Fibroblast of peridontal ligament (primary cell): ENCODE results near the gene CRMP1.
"Not testable (repeated sequence)": the region's sequence is repeated elsewhere in the genome, so short reads cannot be mapped to it uniquely, and the experiment has no call there.

Experiments used
- DNase-seq: peaks from one replicate; pipeline ENCODE4 v3.0.0-alpha.2; 2010; ENCODE audit errors: extremely low read depth

CRMP1 gene

DNA sequence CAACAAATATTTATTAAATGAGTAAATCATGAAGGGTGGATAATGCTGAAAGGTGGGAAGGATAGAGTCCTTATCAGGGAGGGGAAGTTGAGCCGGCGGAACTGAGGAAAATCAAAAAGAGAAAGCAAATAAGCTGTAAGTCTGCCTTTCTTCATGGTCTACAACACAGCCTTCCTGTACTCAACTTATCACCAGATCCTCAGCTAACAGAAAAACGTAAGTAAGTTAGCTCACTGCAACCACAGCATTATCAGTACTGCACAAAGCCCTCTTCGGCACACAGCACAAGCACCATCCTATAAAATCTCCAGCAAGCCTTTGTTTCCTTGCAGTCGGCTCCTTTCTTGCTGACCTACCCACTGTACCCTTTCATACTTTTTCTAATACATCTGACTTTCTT lies 70.3 kb downstream of the CRMP1 start:
- no peak for DNase-seq

DNA sequence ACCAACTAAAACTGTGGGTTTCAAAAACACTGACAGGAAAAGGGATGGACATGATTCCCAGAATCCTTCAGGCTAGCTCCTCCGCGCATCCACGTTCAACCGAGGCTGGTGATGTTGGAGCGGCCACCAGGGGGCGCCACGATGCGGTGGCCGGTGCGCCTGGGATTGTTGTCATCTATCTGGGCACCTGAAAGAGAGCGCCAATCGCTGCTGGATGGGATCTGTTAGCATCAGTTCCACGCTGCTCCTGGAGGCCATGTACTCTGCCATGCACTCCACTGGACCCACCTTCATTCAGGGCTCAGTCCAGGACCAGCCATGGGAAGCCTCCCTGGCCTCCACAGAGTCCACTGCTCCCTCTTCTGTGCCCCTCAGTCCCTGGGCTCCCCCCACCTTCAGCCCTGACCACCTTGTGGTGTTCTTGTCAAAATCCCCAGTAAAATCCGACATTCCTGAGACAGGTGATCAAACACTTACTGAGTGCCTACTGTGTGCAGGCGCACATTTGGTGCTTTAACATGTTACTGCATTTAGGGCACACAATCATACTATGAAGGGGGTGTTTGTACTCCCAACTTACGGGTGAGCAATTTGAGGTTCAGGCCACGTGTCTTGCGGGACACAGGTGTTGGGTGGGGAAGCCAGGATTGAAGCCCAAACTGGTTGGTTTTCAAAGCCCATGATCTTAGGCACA lies 71.1 kb downstream of the CRMP1 start:
- no peak for DNase-seq

GRCh38 chr4:5816851-5817375 lies 76.0 kb downstream of the CRMP1 start:
- DNase-seq: no peak

DNA sequence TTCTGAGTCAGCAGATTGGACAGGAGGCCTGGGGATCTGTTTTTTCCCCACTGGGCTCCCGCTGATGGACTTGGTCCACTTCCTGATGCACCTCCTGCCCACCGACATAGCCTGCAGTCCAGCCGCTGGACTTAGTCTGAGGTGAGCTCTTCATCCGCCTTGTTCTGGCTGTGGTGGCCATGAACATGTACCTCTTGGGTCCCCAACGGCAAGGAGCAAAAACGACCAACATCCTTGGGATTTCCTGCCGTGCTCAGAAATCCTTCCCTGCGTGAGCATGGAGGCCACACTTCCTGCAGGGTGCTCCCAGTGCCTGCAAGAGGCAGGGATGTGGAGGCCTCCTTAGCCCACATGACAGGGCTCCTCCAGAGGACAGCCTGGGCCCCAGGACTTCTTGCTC lies 76.8 kb downstream of the CRMP1 start:
- no peak for DNase-seq

- no peak for DNase-seq
Measured at GRCh38 chr4:5815641-5816040, 77.2 kb downstream of the CRMP1 start.

- DNase-seq: no peak
Measured at GRCh38 chr4:5814421-5814820, 78.5 kb downstream of the CRMP1 start.

DNA sequence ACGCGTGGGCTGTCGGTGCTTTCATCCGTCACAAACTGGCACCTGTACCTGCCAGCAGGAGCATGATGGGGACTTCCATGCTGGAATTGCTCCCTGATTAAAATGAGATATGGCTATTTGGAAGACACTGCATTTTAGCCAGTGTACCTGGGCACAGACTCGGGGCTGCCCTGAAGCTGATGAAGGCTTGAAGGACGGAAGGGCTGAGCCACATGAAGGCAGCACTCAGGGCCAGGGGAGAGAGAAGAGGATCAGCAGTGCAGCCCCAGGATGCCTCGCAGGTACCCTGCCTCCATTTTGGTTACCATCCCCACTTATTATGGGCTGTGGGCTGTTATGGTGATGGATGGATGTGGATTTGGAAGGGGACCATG lies 79.0 kb downstream of the CRMP1 start:
- no peak for DNase-seq

GRCh38 chr4:5812506-5813229 lies 80.2 kb downstream of the CRMP1 start:
- peak; percentile 84 for DNase-seq

DNA sequence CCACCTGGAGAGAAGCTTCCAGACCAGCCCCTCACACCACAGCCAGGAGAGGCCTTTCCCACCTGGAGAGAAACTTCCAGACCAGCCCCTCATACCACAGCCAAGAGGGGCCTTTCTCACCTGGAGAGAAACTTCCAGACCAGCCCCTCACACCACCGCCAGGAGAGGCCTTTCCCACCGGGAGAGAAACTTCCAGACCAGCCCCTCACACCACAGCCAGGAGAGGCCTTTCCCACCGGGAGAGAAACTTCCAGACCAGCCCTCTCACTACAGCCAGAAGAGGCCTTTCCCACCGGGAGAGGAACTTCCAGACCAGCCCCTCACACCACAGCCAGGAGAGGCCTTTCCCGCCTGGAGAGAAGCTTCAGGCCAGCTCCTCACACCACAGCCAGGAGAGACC lies 80.8 kb downstream of the CRMP1 start:
- DNase-seq: not testable (repeated sequence)

DNA sequence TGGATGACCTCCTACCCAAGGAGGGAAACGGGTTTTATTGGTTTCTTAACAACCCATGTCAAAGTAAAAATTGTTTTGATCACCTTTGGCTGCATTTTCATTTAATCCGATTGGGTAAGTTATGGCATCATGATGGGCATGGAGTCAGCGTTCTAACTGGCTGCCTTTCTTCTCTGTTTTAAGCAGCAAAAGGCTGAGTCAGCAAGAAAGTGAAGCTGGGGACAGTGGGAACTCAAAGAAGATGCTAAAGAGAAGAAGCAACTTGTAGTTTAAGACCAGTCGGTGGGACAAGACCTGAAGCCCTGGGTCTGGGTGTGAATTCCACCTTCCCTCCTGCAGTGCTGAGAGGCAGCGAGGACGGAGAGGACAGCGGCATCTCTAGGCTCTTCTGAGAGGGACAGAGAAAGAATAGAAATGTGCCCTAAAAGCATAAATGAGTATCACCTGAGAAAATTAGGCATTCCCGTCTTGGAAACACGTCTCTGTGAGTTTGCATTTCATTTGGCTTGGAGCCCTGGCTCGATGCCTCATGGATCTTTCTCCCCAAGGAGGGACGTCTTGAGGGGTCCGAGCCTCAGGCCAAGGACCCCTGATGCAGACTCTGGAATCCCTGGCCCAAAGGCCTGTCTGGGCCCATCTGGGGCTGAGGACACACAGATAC lies 82.0 kb downstream of the CRMP1 start:
- no peak for DNase-seq

GRCh38 chr4:5810151-5810550 lies 82.7 kb downstream of the CRMP1 start:
- no peak for DNase-seq

- DNase-seq: no peak
Measured at GRCh38 chr4:5809216-5809776, 83.6 kb downstream of the CRMP1 start.

DNA sequence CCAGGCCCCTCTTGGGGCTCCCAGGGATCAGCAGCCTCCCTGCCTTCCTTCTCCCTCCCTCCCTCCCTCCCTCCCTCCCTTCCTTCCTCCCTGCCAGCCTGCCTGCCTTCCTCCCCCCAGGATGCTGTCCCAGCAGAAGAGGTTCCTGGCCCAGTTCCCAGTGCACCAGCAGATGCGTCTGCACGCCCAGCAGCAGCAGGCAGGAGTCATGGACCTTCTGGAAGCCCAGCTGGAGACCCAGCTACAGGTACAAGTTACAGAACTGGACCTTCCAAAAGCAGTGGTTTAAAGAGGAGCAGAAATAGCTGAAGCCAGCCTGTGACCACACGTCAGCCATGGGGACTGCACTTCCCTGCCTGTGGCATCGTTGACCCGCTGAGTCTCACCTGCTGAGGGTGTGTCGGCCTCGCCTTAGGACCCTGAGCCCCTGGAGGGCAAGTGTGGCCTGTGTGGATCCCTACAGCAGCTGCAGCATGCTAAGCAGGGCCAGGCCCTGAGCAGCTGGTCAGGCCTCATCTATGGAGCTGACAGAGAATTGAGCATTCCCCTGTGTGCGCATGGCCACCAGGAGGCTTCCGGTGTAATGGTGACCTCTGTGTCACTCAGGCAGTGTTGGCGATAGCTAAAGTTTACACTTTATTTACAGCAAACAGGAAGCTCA lies 84.7 kb downstream of the CRMP1 start:
- DNase-seq: no peak

DNA sequence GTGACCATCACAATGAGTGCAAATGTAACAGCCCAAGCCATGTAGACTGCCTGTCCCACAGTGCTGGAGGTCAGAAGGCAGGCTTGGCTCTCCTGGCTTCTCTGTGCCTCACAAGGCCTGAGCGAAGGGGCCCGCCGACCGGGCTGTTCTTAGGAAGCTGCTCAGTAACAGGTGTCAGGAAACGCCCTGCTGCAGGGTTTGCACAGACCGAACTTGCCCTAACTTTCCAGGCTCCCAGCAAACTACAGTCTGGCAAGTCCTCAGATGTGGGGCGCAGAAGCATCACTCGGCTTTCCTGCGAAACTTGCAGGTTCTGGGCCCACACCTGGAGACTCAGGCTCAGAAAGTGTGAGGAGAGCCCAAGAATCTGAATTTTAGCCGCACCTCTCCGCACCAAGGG lies 87.6 kb downstream of the CRMP1 start:
- no peak for DNase-seq

DNA sequence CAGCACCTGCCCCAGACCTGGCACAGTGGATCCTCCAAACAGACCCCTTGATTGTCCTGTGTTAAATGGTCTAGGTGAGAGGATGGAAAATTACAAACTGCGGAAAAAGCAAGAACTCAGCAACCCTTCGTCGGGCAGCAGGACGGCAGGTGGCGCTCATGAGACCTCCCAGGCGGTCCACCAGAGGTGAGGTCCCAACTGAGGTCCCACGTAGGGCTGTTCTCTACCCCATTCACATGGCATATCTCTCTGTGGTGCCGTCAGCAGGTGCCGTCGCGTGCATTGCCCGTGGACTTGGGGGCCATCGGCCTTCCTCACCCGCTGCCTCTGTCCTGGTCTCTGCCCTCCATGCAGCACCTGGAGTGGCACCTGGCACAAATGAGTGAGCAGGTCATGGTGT lies 88.2 kb downstream of the CRMP1 start:
- DNase-seq: no peak

GRCh38 chr4:5802565-5802964 lies 90.3 kb downstream of the CRMP1 start:
- no peak for DNase-seq

DNA sequence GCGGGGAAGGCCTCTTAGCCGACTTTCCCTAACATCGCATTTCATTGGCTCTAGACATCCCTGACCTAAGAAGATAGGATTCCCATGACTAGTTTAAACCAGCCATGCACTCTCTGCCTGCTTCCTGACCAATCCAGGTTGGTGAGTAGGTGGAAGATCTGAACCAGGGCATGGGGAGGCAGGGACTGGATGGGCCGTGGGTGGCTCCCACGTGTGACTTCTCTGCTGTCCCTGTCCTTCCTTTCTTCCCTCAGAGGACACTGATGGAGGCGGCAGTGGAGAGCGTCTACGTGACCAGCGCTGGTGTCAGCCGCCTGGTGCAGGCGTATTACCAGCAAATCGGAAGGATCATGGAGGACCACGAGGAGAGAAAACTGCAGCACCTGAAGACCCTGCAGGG lies 91.2 kb downstream of the CRMP1 start:
- DNase-seq: no peak

GRCh38 chr4:5800496-5800895 lies 92.4 kb downstream of the CRMP1 start:
- no peak for DNase-seq

- no peak for DNase-seq
Measured at GRCh38 chr4:5799406-5799805, 93.5 kb downstream of the CRMP1 start.

DNA sequence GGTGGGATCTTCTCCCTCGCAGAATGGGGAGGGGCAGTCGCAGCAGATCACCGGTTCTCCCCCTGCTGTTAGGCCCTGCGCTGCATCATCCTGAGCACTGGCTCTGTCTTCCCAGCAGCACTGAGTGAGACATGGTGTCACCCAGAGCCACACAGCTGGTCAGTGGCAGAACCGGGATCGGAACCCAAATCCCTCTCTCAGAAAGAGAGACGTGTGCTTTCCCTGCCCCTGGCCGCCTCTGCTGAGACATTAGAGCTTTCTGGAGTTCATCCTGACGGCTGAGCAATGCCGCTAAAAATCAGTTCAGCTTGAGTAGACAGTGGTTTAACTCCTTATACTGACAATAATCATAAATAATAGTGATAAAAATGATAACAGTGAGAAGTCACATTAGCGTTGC lies 93.9 kb downstream of the CRMP1 start:
- DNase-seq: no peak

DNA sequence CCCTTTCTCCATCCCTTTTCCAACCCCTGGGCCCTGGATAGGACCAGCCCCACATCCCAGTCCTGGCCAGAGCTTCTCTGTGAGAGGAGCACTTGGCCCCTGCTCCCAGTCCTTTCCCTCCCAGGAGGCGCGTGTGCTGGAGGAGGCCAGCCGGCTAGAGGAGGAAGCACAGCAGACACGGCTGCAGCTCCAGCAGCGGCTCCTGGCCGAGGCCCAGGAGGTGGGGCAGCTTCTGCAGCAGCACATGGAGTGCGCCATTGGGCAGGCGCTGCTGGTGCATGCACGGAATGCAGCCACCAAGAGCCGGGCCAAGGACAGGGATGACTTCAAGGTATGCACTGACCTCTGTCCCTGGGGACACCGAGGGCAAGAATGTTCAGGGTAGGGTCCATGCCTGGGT lies 94.4 kb downstream of the CRMP1 start:
- DNase-seq: no peak

GRCh38 chr4:5797866-5798265 lies 95.0 kb downstream of the CRMP1 start:
- no peak for DNase-seq
